GM19372 (cell line): ENCODE data around the gene GAS7.

Source experiments
- ATAC-seq: cut with Tn5 transposase; IDR thresholded peaks from one replicate; pipeline ENCODE4 v1.9.1; 2021; ENCODE audit warnings: mild to moderate bottlenecking, low read depth, moderate library complexity; ENCODE audit not compliant: unreplicated experiment

The GAS7 gene

GRCh38 chr17:10198509-10199249 is at the start of gene GAS7:
Gene GAS7, minus strand, starts transcription at chr17:10198606.
- ATAC-seq: peak; percentile 71

- no peak for ATAC-seq
Observed at GRCh38 chr17:10247810-10248209, 49.4 kb upstream of the GAS7 start.

- ATAC-seq: no peak
Observed at GRCh38 chr17:10243883-10244844, 45.8 kb upstream of the GAS7 start.

- ATAC-seq: no peak
Observed at GRCh38 chr17:10241781-10242180, 43.4 kb upstream of the GAS7 start.

GRCh38 chr17:10238661-10239060 is 40.3 kb upstream of the GAS7 start:
- ATAC-seq: no peak

- no peak for ATAC-seq
Observed at GRCh38 chr17:10234033-10234432, 35.6 kb upstream of the GAS7 start.

GRCh38 chr17:10233161-10233560 is 34.8 kb upstream of the GAS7 start:
- no peak for ATAC-seq

- ATAC-seq: no peak
Observed at GRCh38 chr17:10229181-10229580, 30.8 kb upstream of the GAS7 start.

GRCh38 chr17:10226930-10227695 is 28.7 kb upstream of the GAS7 start:
- no peak for ATAC-seq

- no peak for ATAC-seq
Observed at GRCh38 chr17:10224582-10225195, 26.3 kb upstream of the GAS7 start.

GRCh38 chr17:10219193-10219592 is 20.8 kb upstream of the GAS7 start:
- no peak for ATAC-seq

GRCh38 chr17:10217916-10218315 is 19.5 kb upstream of the GAS7 start:
- no peak for ATAC-seq

- no peak for ATAC-seq
Observed at GRCh38 chr17:10216213-10216938, 18.0 kb upstream of the GAS7 start.

- no peak for ATAC-seq
Observed at GRCh38 chr17:10215286-10215685, 16.9 kb upstream of the GAS7 start.

- no peak for ATAC-seq
Observed at GRCh38 chr17:10211666-10212065, 13.3 kb upstream of the GAS7 start.

GRCh38 chr17:10210151-10210574 is 11.8 kb upstream of the GAS7 start:
- no peak for ATAC-seq

GRCh38 chr17:10208604-10209193 is 10.3 kb upstream of the GAS7 start:
- ATAC-seq: no peak

GRCh38 chr17:10207153-10207552 is 8.7 kb upstream of the GAS7 start:
- ATAC-seq: no peak

GRCh38 chr17:10205549-10206185 is 7.3 kb upstream of the GAS7 start:
- no peak for ATAC-seq
